ENCODE measurements around the gene PARP14.

GRCh38 chr3:122646146-122646988, 34.3 kb upstream of the PARP14 start:
- no peak for TF ChIP-seq CTCF (IDR thresholded peaks at IDR 0.05)
- no peak for TF ChIP-seq POLR2A (IDR thresholded peaks at IDR 0.05)
